AG09309 (cell line): ENCODE results near the gene SMCHD1.

Experiments
- DNase-seq: peaks from one replicate; pipeline ENCODE4 v3.0.0-alpha.2; 2010; ENCODE audit warnings: low read depth
- H3K4me3 ChIP-seq: 2 replicates; pipeline ENCODE4 v1.5.1; 2011; ENCODE audit warnings: mild to moderate bottlenecking, low read depth, low read length, moderate library complexity; ENCODE audit not compliant: control insufficient read depth
- CTCF ChIP-seq: IDR thresholded peaks from 2 replicates; pipeline ENCODE4 v1.5.1; 2011; ENCODE audit warnings: mild to moderate bottlenecking, low read depth, low read length, inconsistent platforms; ENCODE audit not compliant: insufficient read depth, control insufficient read depth; ENCODE audit errors: missing control alignments

The SMCHD1 gene

GRCh38 chr18:2853926-2854664 lies 198.6 kb downstream of the SMCHD1 start:
- DNase-seq: no peak
- H3K4me3 ChIP-seq: no peak overlapping the region
- no peak for TF ChIP-seq CTCF
